Mesothelial cell of epicardium (in vitro differentiated cells): Measurements from ENCODE around the gene RNF212. TPM values are rescaled to one million over a fixed set of nuclear protein-coding genes. Genes with fewer than 3 reads are reported as not detected.

Experiments used
- DNase-seq, 2 experiments: peaks; one replicate each; pipeline ENCODE4 v3.0.0; 2021; ENCODE audit warnings: low spot score in 2 of 2; ENCODE audit not compliant: unreplicated experiment in 2 of 2
- H3K27ac Mint-ChIP-seq: 2 replicates; pipeline ENCODE4 v1.8.0; 2021; ENCODE audit warnings: mixed read lengths
- H3K27me3 Mint-ChIP-seq: 2 replicates; pipeline ENCODE4 v1.8.0; 2021; ENCODE audit warnings: low read depth, mixed read lengths
- H3K36me3 Mint-ChIP-seq: 2 replicates; pipeline ENCODE4 v1.8.0; 2021; ENCODE audit warnings: mixed read lengths
- H3K4me1 Mint-ChIP-seq: 2 replicates; pipeline ENCODE4 v1.8.0; 2021; ENCODE audit warnings: mixed read lengths
- H3K4me3 Mint-ChIP-seq: 2 replicates; pipeline ENCODE4 v1.8.0; 2021; ENCODE audit warnings: mild to moderate bottlenecking, moderate library complexity, mixed read lengths
- H3K9me3 Mint-ChIP-seq: 2 replicates; pipeline ENCODE4 v1.8.0; 2021; ENCODE audit warnings: mixed read lengths
- total RNA-seq: library from RNA; stranded (reverse); gene quantifications from 3 replicates; pipeline ENCODE4 v1.2.1, GENCODE V29; 2021
- TF ChIP-seq, protein P1 (sequence below): fragments of 200-600 bp; sonication (generic); IDR thresholded peaks from one replicate; pipeline ENCODE4 v1.5.0; 2021; ENCODE audit warnings: antibody characterized with exemption; ENCODE audit not compliant: unreplicated experiment

The RNF212 gene, protein sequence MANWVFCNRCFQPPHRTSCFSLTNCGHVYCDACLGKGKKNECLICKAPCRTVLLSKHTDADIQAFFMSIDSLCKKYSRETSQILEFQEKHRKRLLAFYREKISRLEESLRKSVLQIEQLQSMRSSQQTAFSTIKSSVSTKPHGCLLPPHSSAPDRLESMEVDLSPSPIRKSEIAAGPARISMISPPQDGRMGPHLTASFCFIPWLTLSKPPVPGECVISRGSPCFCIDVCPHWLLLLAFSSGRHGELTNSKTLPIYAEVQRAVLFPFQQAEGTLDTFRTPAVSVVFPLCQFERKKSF
- 10.9 to 15.6 TPM (median 13.4 TPM) in 3 replicates for total RNA-seq

DNA sequence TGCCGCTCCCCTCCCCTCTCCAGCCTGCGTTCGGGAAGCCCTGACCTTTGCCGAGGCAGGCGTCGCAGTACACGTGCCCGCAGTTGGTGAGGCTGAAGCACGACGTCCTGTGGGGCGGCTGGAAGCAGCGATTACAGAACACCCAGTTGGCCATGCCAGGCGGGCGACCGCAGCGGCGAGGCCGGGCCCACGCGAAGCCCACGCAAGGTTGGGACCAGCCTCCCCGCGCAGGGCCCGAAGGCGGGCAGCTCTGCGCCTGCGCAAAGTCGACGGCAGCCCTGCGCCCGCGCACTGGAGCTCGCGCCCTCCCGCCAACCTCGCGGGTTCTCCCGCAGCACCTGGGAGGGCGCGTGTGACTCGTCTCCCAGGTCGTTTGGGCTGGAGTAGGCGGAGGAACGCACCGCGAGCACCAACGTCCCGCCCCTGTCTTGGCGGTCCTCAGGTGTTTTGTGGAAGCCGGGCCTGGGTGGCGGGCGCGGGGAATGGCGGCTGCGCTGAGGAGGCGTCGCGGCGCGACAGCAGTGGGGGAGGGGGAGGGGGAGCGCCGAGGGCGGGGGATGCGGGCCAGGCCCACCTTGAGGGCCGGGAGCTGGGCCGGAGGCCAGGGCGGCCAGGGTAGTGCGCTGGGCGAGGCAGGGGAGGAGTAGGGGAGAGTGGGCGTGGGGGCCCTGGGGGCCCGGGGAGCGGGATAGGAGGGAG lies at the start of gene RNF212:
RNF212 (minus strand) TSS at position 254 of the 699 bp plus-strand sequence; CDS start at position 154, 100 bp downstream.
- Mint-ChIP-seq H3K27ac (no peak within 1 kb of the TSS), H3K27me3 (peaks cover 80% of the 10 kb centered on the region), H3K9me3 (no peaks in the 10 kb centered on the region), H3K36me3 (no peaks in the 10 kb centered on the region), H3K4me1 (no peaks in the 10 kb centered on the region), H3K4me3 (peak within 1 kb of the TSS; percentile 59)
- TF ChIP-seq, protein P1, sequence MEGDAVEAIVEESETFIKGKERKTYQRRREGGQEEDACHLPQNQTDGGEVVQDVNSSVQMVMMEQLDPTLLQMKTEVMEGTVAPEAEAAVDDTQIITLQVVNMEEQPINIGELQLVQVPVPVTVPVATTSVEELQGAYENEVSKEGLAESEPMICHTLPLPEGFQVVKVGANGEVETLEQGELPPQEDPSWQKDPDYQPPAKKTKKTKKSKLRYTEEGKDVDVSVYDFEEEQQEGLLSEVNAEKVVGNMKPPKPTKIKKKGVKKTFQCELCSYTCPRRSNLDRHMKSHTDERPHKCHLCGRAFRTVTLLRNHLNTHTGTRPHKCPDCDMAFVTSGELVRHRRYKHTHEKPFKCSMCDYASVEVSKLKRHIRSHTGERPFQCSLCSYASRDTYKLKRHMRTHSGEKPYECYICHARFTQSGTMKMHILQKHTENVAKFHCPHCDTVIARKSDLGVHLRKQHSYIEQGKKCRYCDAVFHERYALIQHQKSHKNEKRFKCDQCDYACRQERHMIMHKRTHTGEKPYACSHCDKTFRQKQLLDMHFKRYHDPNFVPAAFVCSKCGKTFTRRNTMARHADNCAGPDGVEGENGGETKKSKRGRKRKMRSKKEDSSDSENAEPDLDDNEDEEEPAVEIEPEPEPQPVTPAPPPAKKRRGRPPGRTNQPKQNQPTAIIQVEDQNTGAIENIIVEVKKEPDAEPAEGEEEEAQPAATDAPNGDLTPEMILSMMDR = no peak
- peak in 1 of 2 experiments; percentile 51 for DNase-seq

GRCh38 chr4:1160351-1160750 lies 47.0 kb upstream of the RNF212 start:
- Mint-ChIP-seq H3K9me3 (peaks cover 30% of the 10 kb centered on the region), H3K36me3 (peaks cover 6% of the 10 kb centered on the region), H3K27ac (no peak overlapping the region), H3K27me3 (peaks cover 67% of the 10 kb centered on the region), H3K4me3 (no peak overlapping the region), H3K4me1 (no peaks in the 10 kb centered on the region)
- TF ChIP-seq, protein P1 = no peak
- DNase-seq = no peak

DNA sequence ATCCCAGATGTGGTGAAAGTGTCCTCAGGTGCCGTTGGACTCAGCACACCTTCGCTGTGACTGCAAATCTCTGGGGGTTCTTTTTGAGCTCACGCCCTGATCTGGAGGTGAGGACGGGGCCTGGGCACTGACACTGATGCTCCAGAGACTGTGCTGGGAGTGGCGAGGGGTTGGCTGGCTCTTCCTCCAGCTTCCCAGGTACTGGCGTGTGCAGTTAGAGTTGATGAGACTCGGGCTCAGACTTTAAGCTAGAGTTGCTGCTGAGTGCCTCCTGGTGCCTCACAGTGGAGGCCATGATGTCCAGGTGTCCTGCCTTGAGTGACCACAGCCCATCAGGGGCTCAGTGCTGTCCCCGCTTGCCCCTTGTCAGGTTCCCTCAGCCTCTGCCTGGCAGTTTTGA lies 42.7 kb upstream of the RNF212 start:
- peaks cover 5% of the 10 kb centered on the region for H3K36me3 Mint-ChIP-seq
- no peak overlapping the region for H3K4me3 Mint-ChIP-seq
- TF ChIP-seq, protein P1 = no peak
- H3K27ac Mint-ChIP-seq = no peak overlapping the region
- H3K4me1 Mint-ChIP-seq = no peaks in the 10 kb centered on the region
- peaks cover 23% of the 10 kb centered on the region for H3K9me3 Mint-ChIP-seq
- H3K27me3 Mint-ChIP-seq = peaks cover 74% of the 10 kb centered on the region
- DNase-seq = no peak

DNA sequence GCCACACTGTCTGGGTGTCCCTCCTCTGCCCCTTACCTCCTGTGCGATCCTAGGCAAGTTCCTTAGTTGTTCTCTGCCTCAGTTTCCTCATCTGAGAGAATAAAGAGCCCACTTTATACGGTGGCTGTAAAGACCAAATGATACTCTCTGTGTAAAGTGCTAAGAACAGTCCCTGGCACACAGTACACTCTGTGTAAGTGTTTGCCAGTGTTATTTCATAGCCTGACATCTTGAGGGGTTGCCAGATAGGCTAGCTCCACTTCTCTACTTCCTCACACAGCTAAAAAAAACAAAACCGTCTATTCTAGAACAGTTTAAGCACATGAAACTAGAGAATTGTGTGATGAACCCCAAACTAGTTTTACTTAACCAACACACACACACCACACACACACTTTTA lies 42.0 kb upstream of the RNF212 start:
- H3K27me3 Mint-ChIP-seq = peaks cover 72% of the 10 kb centered on the region
- peaks cover 23% of the 10 kb centered on the region for H3K9me3 Mint-ChIP-seq
- TF ChIP-seq, protein P1 = no peak
- peaks cover 5% of the 10 kb centered on the region for H3K36me3 Mint-ChIP-seq
- H3K4me1 Mint-ChIP-seq = no peaks in the 10 kb centered on the region
- no peak overlapping the region for H3K4me3 Mint-ChIP-seq
- no peak for DNase-seq
- no peak overlapping the region for H3K27ac Mint-ChIP-seq

GRCh38 chr4:1154523-1155182 lies 41.3 kb upstream of the RNF212 start:
- Mint-ChIP-seq H3K9me3 (peaks cover 23% of the 10 kb centered on the region), H3K36me3 (peaks cover 5% of the 10 kb centered on the region), H3K4me3 (no peak overlapping the region), H3K27ac (no peak overlapping the region), H3K4me1 (no peaks in the 10 kb centered on the region), H3K27me3 (peaks cover 70% of the 10 kb centered on the region)
- TF ChIP-seq, protein P1 = no peak
- no peak for DNase-seq
